Measurements from ENCODE around the gene RBM38. TPM values are rescaled to one million over a fixed set of nuclear protein-coding genes. Genes with fewer than 3 reads are reported as not detected.

The RBM38 gene
- total RNA-seq, 4 donors from 2014 or later, result 9.1 to 21.0 (median 13.3) TPM

- peak overlapping the region in 3 of 4 donors; percentile 76 to 92 (median 89) for H3K27ac ChIP-seq
- DNase-seq, result no peak
- TF ChIP-seq CTCF (IDR thresholded peaks at IDR 0.05) (no peak), POLR2A (IDR thresholded peaks at IDR 0.05) (no peak)
- H3K27me3 ChIP-seq, result no peaks in the 10 kb centered on the region
- H3K4me1 ChIP-seq, result peaks cover 48 to 95% (median 81%) of the 10 kb centered on the region in 3 donors
- intact Hi-C loops (cut with DNase I), result no loop called here
- H3K9me3 ChIP-seq, result no peaks in the 10 kb centered on the region
- H3K36me3 ChIP-seq, result peaks cover 0 to 55% (median under 1%) of the 10 kb centered on the region in 3 donors
- WGBS, 2 donors, result 60 to 93% methylated on average over 7 to 8 of the region's 16 CpGs
- no peak overlapping the region for H3K4me3 ChIP-seq
Measured at GRCh38 chr20:57396212-57396983, 5.2 kb downstream of the RBM38 start.

- H3K27ac ChIP-seq, result peak overlapping the region in 3 of 4 donors; percentile 76 to 92 (median 89)
- no peak for DNase-seq
- intact Hi-C loops (cut with DNase I), result no loop called here
- TF ChIP-seq CTCF (IDR thresholded peaks at IDR 0.05), result no peak
- H3K27me3 ChIP-seq, result no peaks in the 10 kb centered on the region
- no peak overlapping the region for H3K4me3 ChIP-seq
- 87 to 89% methylated on average over 3 to 5 of the region's 16 CpGs for WGBS, 2 donors
- H3K36me3 ChIP-seq, result peaks cover 0 to 60% (median 4%) of the 10 kb centered on the region in 3 donors
- no peaks in the 10 kb centered on the region for H3K9me3 ChIP-seq
- peaks cover 48 to 98% (median 83%) of the 10 kb centered on the region in 3 donors for H3K4me1 ChIP-seq
Measured at GRCh38 chr20:57396984-57397692, 5.9 kb downstream of the RBM38 start.

GRCh38 chr20:57397693-57398108 lies 6.5 kb downstream of the RBM38 start:
- Histone ChIP-seq H3K9me3 (no peaks in the 10 kb centered on the region), H3K36me3 (peaks cover 0 to 65% (median 4%) of the 10 kb centered on the region in 3 donors), H3K27ac (peak overlapping the region; percentile 43 to 92 (median 82)), H3K27me3 (no peaks in the 10 kb centered on the region), H3K4me1 (peaks cover 51 to 98% (median 78%) of the 10 kb centered on the region in 3 donors), H3K4me3 (peak overlapping the region in 2 of 4 donors; percentile 18 to 37)
- DNase-seq, result no peak
- TF ChIP-seq CTCF (IDR thresholded peaks at IDR 0.05) (no peak), POLR2A (IDR thresholded peaks at IDR 0.05) (no peak)
- 50 to 59% methylated on average over 13 of the region's 13 CpGs for WGBS, 2 donors
- intact Hi-C loops (cut with DNase I), result no loop called here

GRCh38 chr20:57398231-57398821 lies 7.1 kb downstream of the RBM38 start:
- H3K36me3 ChIP-seq, result peaks cover 0 to 71% (median 4%) of the 10 kb centered on the region in 3 donors
- intact Hi-C loops (cut with DNase I), result no loop called here
- peak overlapping the region in 2 of 4 donors; percentile 18 to 37 for H3K4me3 ChIP-seq
- H3K27me3 ChIP-seq, result no peaks in the 10 kb centered on the region
- no peaks in the 10 kb centered on the region for H3K9me3 ChIP-seq
- TF ChIP-seq CTCF (IDR thresholded peaks at IDR 0.05) (no peak), POLR2A (IDR thresholded peaks at IDR 0.05) (peak in 1 of 4 donors; percentile 35)
- H3K4me1 ChIP-seq, result peaks cover 54 to 98% (median 76%) of the 10 kb centered on the region in 3 donors
- H3K27ac ChIP-seq, result peak overlapping the region; percentile 43 to 92 (median 82)
- peak; percentile 65 for DNase-seq
- 7 to 21% methylated on average over 4 to 7 of the region's 27 CpGs for WGBS, 2 donors

Measured in esophagus squamous epithelium (tissue), 5 donors.